ENCODE results near the gene CCSER1. TPM values are rescaled to one million over a fixed set of nuclear protein-coding genes. Genes with fewer than 3 reads are reported as not detected.

The CCSER1 gene
- total RNA-seq, 2 experiments from 2014 or later: not detected

DNA sequence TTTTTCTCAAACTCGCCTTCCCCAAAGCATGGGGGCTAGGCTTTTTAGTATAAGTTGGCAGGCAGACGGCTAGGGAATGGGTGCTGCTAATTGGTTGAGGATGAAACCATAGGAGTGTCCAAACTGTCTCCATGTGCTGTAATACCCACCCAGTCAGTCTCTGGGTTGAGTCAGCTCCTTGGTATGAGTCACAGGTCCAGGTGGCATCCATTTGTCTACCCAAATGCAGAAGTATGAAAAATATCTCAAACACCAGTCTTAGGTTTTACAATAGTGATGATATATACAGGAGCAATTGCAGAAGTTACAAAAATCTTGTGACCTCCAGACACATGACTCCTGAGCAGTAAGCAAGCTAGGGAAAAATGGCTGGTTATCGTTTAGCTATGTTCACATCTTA, 27.4 kb upstream of the CCSER1 start:
- no peaks in the 10 kb centered on the region for H3K36me3 ChIP-seq (ENCODE audit: insufficient read depth, low read length)
- H3K79me2 ChIP-seq (ENCODE audit: insufficient read depth, low read depth, low read length): no peaks in the 10 kb centered on the region
- no peaks in the 10 kb centered on the region for H3K9me2 ChIP-seq (ENCODE audit: insufficient read depth, low read length)
- POLR2A ChIA-PET: interaction anchor here (0.7 to 1.1 kb wide), 2 partner anchors 10 to 93 kb away, joined by 3 to 4 read pairs; no protein-coding TSS in a partner anchor
- H2AFZ ChIP-seq (ENCODE audit: low read length): no peak overlapping the region
- no peaks in the 10 kb centered on the region for H4K20me1 ChIP-seq (ENCODE audit: insufficient read depth, low read length)
- no TSS peak for BruUV-seq (replicated peaks)
- no peaks in the 10 kb centered on the region for H3K9me3 ChIP-seq (ENCODE audit: low read length)
- CTCF ChIA-PET (ENCODE audit: unreplicated experiment): no interaction called here
- no peak overlapping the region for H3K27ac ChIP-seq (ENCODE audit: low read depth, low read length, poor library complexity, severe bottlenecking)
- no peak overlapping the region for H3K4me2 ChIP-seq (ENCODE audit: low read length)
- TF ChIP-seq CTCF (conservative IDR thresholded peaks at IDR 0.05; ENCODE audit: low read length) (no peak), EZH2phosphoT487 (IDR thresholded peaks at IDR 0.05; ENCODE audit: borderline replicate concordance, low read depth, low read length) (no peak)
- DNase-seq (ENCODE audit: low spot score): no peak
- H3K4me1 ChIP-seq (ENCODE audit: insufficient read depth, low read length, poor library complexity, severe bottlenecking): no peaks in the 10 kb centered on the region
- intact Hi-C loops (cut with micrococcal nuclease; ENCODE audit: unreplicated experiment): no loop called here
- H3K4me3 ChIP-seq (ENCODE audit: low read depth, low read length, poor library complexity, severe bottlenecking): no peak overlapping the region

DNA sequence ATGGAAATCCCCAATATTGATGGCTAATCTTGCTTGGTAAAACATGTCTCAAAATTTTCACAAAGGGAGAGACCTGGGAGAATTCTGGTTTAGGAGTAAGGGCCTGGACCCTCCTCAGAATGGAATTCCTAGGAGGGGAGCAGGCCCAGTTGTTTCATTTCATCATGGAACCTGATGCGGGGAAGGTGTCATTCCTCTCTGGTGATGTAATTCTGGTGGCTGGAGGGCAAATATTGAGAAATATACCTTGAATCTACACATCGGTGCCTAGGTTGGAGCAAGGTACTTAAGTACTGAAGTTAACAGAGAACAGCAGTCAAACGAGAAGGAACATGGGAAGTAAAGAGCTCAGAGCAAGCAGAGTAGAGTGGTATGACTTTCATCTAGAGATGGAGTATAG, 23.2 kb upstream of the CCSER1 start:
- DNase-seq (ENCODE audit: low spot score): no peak
- no peaks in the 10 kb centered on the region for H3K79me2 ChIP-seq (ENCODE audit: insufficient read depth, low read depth, low read length)
- H3K4me3 ChIP-seq (ENCODE audit: low read depth, low read length, poor library complexity, severe bottlenecking): no peak overlapping the region
- no peaks in the 10 kb centered on the region for H3K9me2 ChIP-seq (ENCODE audit: insufficient read depth, low read length)
- no peaks in the 10 kb centered on the region for H4K20me1 ChIP-seq (ENCODE audit: insufficient read depth, low read length)
- TF ChIP-seq CTCF (conservative IDR thresholded peaks at IDR 0.05; ENCODE audit: low read length) (no peak), EZH2phosphoT487 (IDR thresholded peaks at IDR 0.05; ENCODE audit: borderline replicate concordance, low read depth, low read length) (no peak)
- H3K9me3 ChIP-seq (ENCODE audit: low read length): no peaks in the 10 kb centered on the region
- H2AFZ ChIP-seq (ENCODE audit: low read length): no peak overlapping the region
- POLR2A ChIA-PET: no interaction called here
- H3K4me2 ChIP-seq (ENCODE audit: low read length): no peak overlapping the region
- BruUV-seq (replicated peaks): no TSS peak
- CTCF ChIA-PET (ENCODE audit: unreplicated experiment): no interaction called here
- no peaks in the 10 kb centered on the region for H3K36me3 ChIP-seq (ENCODE audit: insufficient read depth, low read length)
- intact Hi-C loops (cut with micrococcal nuclease; ENCODE audit: unreplicated experiment): no loop called here
- H3K4me1 ChIP-seq (ENCODE audit: insufficient read depth, low read length, poor library complexity, severe bottlenecking): no peaks in the 10 kb centered on the region
- no peak overlapping the region for H3K27ac ChIP-seq (ENCODE audit: low read depth, low read length, poor library complexity, severe bottlenecking)

DNA sequence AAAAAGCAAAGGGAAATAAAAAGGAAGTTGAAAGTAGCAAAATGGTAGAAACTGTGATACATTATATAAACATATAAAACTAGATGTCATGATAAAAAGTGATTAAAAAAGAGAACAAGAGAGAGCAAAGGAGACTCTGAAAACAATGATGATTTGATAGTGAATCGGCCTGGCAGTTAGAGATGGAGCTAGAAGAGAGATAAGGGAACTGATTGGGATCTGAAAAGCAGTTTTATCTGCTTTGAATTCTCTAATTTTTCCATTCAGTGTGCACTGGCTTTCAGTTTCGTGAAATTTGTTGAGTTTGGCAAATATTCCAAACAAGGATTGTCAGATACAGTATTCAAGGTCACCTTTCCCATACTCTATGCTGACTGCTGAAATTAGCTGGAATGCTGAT, 21.9 kb upstream of the CCSER1 start:
- no peak overlapping the region for H3K4me2 ChIP-seq (ENCODE audit: low read length)
- H3K4me1 ChIP-seq (ENCODE audit: insufficient read depth, low read length, poor library complexity, severe bottlenecking): no peaks in the 10 kb centered on the region
- H4K20me1 ChIP-seq (ENCODE audit: insufficient read depth, low read length): no peaks in the 10 kb centered on the region
- H3K4me3 ChIP-seq (ENCODE audit: low read depth, low read length, poor library complexity, severe bottlenecking): no peak overlapping the region
- H3K36me3 ChIP-seq (ENCODE audit: insufficient read depth, low read length): no peaks in the 10 kb centered on the region
- ChIA-PET CTCF (ENCODE audit: unreplicated experiment) (no interaction called here), POLR2A (no interaction called here)
- no peaks in the 10 kb centered on the region for H3K79me2 ChIP-seq (ENCODE audit: insufficient read depth, low read depth, low read length)
- H3K9me3 ChIP-seq (ENCODE audit: low read length): no peaks in the 10 kb centered on the region
- intact Hi-C loops (cut with micrococcal nuclease; ENCODE audit: unreplicated experiment): no loop called here
- no peak for DNase-seq (ENCODE audit: low spot score)
- no peak for TF ChIP-seq CTCF (conservative IDR thresholded peaks at IDR 0.05; ENCODE audit: low read length)
- TF ChIP-seq EZH2phosphoT487 (IDR thresholded peaks at IDR 0.05; ENCODE audit: borderline replicate concordance, low read depth, low read length): no peak
- BruUV-seq (replicated peaks): no TSS peak
- no peak overlapping the region for H3K27ac ChIP-seq (ENCODE audit: low read depth, low read length, poor library complexity, severe bottlenecking)
- H2AFZ ChIP-seq (ENCODE audit: low read length): no peak overlapping the region
- H3K9me2 ChIP-seq (ENCODE audit: insufficient read depth, low read length): no peaks in the 10 kb centered on the region
